Smooth muscle cell (in vitro differentiated cells): ENCODE results near the gene RWDD4. TPM values are rescaled to one million over a fixed set of nuclear protein-coding genes. Genes with fewer than 3 reads are reported as not detected.

Source experiments
- DNase-seq: peaks from one replicate; lab custom pipeline; 2025; ENCODE audit not compliant: unreplicated experiment; lab: John Stamatoyannopoulos, UW
- H2AFZ ChIP-seq: fragments of 200-600 bp; sonication (generic); 2 replicates; pipeline ENCODE4 v1.6.0; 2016; ENCODE audit warnings: antibody characterized with exemption, low read depth, mild to moderate bottlenecking
- H3F3A ChIP-seq: fragments of 200-600 bp; sonication (generic); 2 replicates; pipeline ENCODE4 v1.6.0; 2017; ENCODE audit warnings: antibody characterized with exemption, low read depth
- H3K27ac ChIP-seq: fragments of 200-600 bp; sonication (generic); 2 replicates; pipeline ENCODE4 v1.5.1; 2016; ENCODE audit warnings: low read depth, mild to moderate bottlenecking
- H3K27me3 ChIP-seq: fragments of 200-600 bp; sonication (generic); 2 replicates; pipeline ENCODE4 v1.6.1; 2016; ENCODE audit warnings: low read depth, mild to moderate bottlenecking
- H3K36me3 ChIP-seq: fragments of 200-600 bp; sonication (generic); 2 replicates; pipeline ENCODE4 v1.5.1; 2016; ENCODE audit warnings: low read depth
- H3K4me1 ChIP-seq: fragments of 200-600 bp; sonication (generic); 2 replicates; pipeline ENCODE4 v1.5.1; 2016; ENCODE audit warnings: low read depth
- H3K4me2 ChIP-seq: fragments of 200-600 bp; sonication (generic); 2 replicates; pipeline ENCODE4 v1.6.0; 2016; ENCODE audit warnings: mild to moderate bottlenecking
- H3K4me3 ChIP-seq: fragments of 200-600 bp; sonication (generic); 2 replicates; pipeline ENCODE4 v1.5.1; 2016; ENCODE audit warnings: mild to moderate bottlenecking
- H3K79me2 ChIP-seq: fragments of 200-600 bp; sonication (generic); 2 replicates; pipeline ENCODE4 v1.6.0; 2016; ENCODE audit warnings: low read depth, mild to moderate bottlenecking
- H3K9ac ChIP-seq: fragments of 200-600 bp; sonication (generic); 2 replicates; pipeline ENCODE4 v1.6.0; 2016; ENCODE audit warnings: low read depth
- H3K9me3 ChIP-seq: fragments of 200-600 bp; sonication (generic); replicated peaks from 2 replicates; pipeline ENCODE4 v1.5.1; 2016; ENCODE audit warnings: low read depth
- H4K20me1 ChIP-seq: fragments of 200-600 bp; sonication (generic); 2 replicates; pipeline ENCODE4 v1.6.0; 2016; ENCODE audit warnings: low read depth
- WGBS: methylation state at CpG from one replicate; pipeline ENCODE4 v1.1.7; 2016; ENCODE audit warnings: low lambda C conversion rate; 5-methylcytosine and 5-hydroxymethylcytosine counted together
- polyA plus RNA-seq: library from polyadenylated mRNA; unstranded; fragments of >200 nt; fragmentation: Nextera tagmentation; extraction: Ambion mirVana; gene quantifications from 2 replicates; pipeline ENCODE4 v1.2.1, GENCODE V29; 2016
- total RNA-seq: library from RNA; depleted of rRNA; stranded (reverse); fragments of >200 nt; gene quantifications from 2 replicates; pipeline ENCODE4 v1.2.3, GENCODE V29; 2014
- TF ChIP-seq, protein P1 (sequence below): fragments of 200-600 bp; sonication (generic); IDR thresholded peaks from 2 replicates; pipeline ENCODE4 v1.5.1; 2017; ENCODE audit warnings: borderline replicate concordance, mild to moderate bottlenecking, antibody characterized with exemption; ENCODE audit not compliant: insufficient read depth, poor library complexity, severe bottlenecking

Gene RWDD4
- total and polyA plus RNA-seq, 2 experiments from 2014 or later, result 20.0 to 25.1 TPM

GRCh38 chr4:183686461-183686860 is 27.5 kb upstream of the RWDD4 start:
- no peaks in the 10 kb centered on the region for H4K20me1 ChIP-seq
- no peaks in the 10 kb centered on the region for H3K27me3 ChIP-seq
- no peak overlapping the region for H3K4me3 ChIP-seq
- no peak overlapping the region for H3K4me2 ChIP-seq
- peaks cover 16% of the 10 kb centered on the region for H3K36me3 ChIP-seq
- WGBS, result 92% methylated on average over 2 of the region's 2 CpGs
- TF ChIP-seq, protein P1, sequence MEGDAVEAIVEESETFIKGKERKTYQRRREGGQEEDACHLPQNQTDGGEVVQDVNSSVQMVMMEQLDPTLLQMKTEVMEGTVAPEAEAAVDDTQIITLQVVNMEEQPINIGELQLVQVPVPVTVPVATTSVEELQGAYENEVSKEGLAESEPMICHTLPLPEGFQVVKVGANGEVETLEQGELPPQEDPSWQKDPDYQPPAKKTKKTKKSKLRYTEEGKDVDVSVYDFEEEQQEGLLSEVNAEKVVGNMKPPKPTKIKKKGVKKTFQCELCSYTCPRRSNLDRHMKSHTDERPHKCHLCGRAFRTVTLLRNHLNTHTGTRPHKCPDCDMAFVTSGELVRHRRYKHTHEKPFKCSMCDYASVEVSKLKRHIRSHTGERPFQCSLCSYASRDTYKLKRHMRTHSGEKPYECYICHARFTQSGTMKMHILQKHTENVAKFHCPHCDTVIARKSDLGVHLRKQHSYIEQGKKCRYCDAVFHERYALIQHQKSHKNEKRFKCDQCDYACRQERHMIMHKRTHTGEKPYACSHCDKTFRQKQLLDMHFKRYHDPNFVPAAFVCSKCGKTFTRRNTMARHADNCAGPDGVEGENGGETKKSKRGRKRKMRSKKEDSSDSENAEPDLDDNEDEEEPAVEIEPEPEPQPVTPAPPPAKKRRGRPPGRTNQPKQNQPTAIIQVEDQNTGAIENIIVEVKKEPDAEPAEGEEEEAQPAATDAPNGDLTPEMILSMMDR, result no peak
- no peaks in the 10 kb centered on the region for H3K9me3 ChIP-seq
- no peaks in the 10 kb centered on the region for H3F3A ChIP-seq
- DNase-seq, result no peak
- H3K9ac ChIP-seq, result no peak overlapping the region
- no peaks in the 10 kb centered on the region for H3K79me2 ChIP-seq
- H2AFZ ChIP-seq, result no peak overlapping the region
- no peak overlapping the region for H3K27ac ChIP-seq
- no peaks in the 10 kb centered on the region for H3K4me1 ChIP-seq

- Histone ChIP-seq H3K27ac (no peak overlapping the region), H4K20me1 (no peaks in the 10 kb centered on the region)
These were observed 22.1 kb upstream of the RWDD4 start for GRCh38 chr4:183681119-183681518.

GRCh38 chr4:183675625-183676024 is 16.6 kb upstream of the RWDD4 start:
- H2AFZ ChIP-seq, result no peak overlapping the region
- H3K4me3 ChIP-seq, result no peak overlapping the region
- no peaks in the 10 kb centered on the region for H3K9me3 ChIP-seq
- H3K36me3 ChIP-seq, result peaks cover 34% of the 10 kb centered on the region
- H3K9ac ChIP-seq, result no peak overlapping the region
- TF ChIP-seq, protein P1, result no peak
- H3K27ac ChIP-seq, result no peak overlapping the region
- 77% methylated on average over 4 of the region's 4 CpGs for WGBS
- no peak overlapping the region for H3K4me2 ChIP-seq
- no peaks in the 10 kb centered on the region for H3F3A ChIP-seq
- no peaks in the 10 kb centered on the region for H3K27me3 ChIP-seq
- DNase-seq, result no peak
- H4K20me1 ChIP-seq, result no peaks in the 10 kb centered on the region
- no peaks in the 10 kb centered on the region for H3K79me2 ChIP-seq
- H3K4me1 ChIP-seq, result no peaks in the 10 kb centered on the region

More at GRCh38 chr4:183681119-183681518, 22.1 kb upstream of the RWDD4 start:
- H3K27me3 ChIP-seq, result no peaks in the 10 kb centered on the region
- TF ChIP-seq, protein P1, result no peak
- H3K4me1 ChIP-seq, result no peaks in the 10 kb centered on the region
- H3K4me3 ChIP-seq, result no peak overlapping the region
- no peaks in the 10 kb centered on the region for H3K9me3 ChIP-seq
- no peaks in the 10 kb centered on the region for H3K79me2 ChIP-seq
- no peak overlapping the region for H3K9ac ChIP-seq
- H3F3A ChIP-seq, result no peaks in the 10 kb centered on the region
- H3K4me2 ChIP-seq, result no peak overlapping the region
- DNase-seq, result no peak
- no peak overlapping the region for H2AFZ ChIP-seq
- WGBS, result 99% methylated on average over 4 of the region's 4 CpGs
- peaks cover 32% of the 10 kb centered on the region for H3K36me3 ChIP-seq

DNA sequence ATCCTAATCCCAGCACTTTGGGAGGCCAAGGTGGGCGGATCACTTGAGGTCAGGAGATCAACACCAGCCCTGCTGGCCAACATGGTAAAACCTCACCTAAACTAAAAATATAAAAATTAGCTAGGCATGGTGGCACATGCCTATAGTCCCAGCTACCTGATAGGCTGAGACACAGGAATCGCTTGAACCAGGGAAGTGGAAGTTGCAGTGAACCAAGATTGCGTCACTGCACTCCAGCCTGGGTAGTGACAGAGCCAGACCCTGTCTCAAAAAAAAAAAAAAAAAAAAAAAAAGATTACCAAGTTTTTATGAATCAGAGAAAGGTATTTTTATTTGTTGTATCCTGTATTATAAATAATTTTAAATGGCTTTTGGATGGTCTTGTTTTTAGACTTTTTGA is 15.2 kb upstream of the RWDD4 start:
- Histone ChIP-seq H3K27ac (no peak overlapping the region), H3F3A (no peaks in the 10 kb centered on the region), H4K20me1 (no peaks in the 10 kb centered on the region), H3K9ac (no peak overlapping the region), H3K79me2 (no peaks in the 10 kb centered on the region), H3K4me2 (no peak overlapping the region), H3K4me1 (no peaks in the 10 kb centered on the region), H3K27me3 (no peaks in the 10 kb centered on the region), H2AFZ (no peak overlapping the region), H3K9me3 (no peaks in the 10 kb centered on the region), H3K4me3 (no peak overlapping the region), H3K36me3 (peaks cover 28% of the 10 kb centered on the region)
- TF ChIP-seq, protein P1, result no peak
- WGBS, result 66% methylated on average over 3 of the region's 3 CpGs
- no peak for DNase-seq
